ENCODE measurements around the gene SMAD6.

DNA sequence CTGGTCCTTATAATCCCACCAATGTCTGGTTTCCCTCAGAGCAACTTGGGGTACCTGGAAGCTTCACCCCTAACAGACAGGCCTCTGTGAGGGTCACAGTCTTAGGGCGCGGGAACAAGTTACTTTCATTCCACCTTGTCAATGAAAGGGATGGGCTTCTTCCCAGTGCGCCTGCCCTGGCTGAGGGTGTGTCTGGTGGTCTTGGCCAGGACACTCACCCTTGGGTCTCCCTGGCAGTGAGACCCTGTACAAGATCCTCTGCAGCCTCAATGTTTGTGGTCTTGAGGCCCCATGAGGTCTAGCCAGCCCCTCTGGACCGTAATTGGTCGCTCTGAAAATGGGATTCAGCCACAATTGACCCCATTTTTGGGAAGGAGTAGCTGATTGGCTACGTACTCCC lies 40.2 kb downstream of the SMAD6 start:
- TF ChIP-seq, protein P1, sequence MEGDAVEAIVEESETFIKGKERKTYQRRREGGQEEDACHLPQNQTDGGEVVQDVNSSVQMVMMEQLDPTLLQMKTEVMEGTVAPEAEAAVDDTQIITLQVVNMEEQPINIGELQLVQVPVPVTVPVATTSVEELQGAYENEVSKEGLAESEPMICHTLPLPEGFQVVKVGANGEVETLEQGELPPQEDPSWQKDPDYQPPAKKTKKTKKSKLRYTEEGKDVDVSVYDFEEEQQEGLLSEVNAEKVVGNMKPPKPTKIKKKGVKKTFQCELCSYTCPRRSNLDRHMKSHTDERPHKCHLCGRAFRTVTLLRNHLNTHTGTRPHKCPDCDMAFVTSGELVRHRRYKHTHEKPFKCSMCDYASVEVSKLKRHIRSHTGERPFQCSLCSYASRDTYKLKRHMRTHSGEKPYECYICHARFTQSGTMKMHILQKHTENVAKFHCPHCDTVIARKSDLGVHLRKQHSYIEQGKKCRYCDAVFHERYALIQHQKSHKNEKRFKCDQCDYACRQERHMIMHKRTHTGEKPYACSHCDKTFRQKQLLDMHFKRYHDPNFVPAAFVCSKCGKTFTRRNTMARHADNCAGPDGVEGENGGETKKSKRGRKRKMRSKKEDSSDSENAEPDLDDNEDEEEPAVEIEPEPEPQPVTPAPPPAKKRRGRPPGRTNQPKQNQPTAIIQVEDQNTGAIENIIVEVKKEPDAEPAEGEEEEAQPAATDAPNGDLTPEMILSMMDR (IDR thresholded peaks at IDR 0.05): no peak
- TF ChIP-seq POLR2A (IDR thresholded peaks at IDR 0.05): no peak
